Body of pancreas (tissue), 4 donors: Measurements from ENCODE around the gene GNG11.

Experiments used
- POLR2A ChIP-seq, 3 donors: fragments of 450-650 bp; IDR thresholded peaks; one replicate each; pipeline ENCODE4 v1.6.1; 2016; ENCODE audit warnings: antibody characterized with exemption in 3 of 3, mild to moderate bottlenecking in 2 of 3
- TF ChIP-seq, protein P1 (sequence below), 7 experiments: fragments of 450-650 bp in 4 of 7; fragments of 200-600 bp in 3 of 7; sonication (generic) in 3 of 7; IDR thresholded peaks; one replicate each; pipeline ENCODE4 v1.5.1; 2016 to 2019; ENCODE audit warnings: antibody characterized with exemption in 7 of 7

DNA sequence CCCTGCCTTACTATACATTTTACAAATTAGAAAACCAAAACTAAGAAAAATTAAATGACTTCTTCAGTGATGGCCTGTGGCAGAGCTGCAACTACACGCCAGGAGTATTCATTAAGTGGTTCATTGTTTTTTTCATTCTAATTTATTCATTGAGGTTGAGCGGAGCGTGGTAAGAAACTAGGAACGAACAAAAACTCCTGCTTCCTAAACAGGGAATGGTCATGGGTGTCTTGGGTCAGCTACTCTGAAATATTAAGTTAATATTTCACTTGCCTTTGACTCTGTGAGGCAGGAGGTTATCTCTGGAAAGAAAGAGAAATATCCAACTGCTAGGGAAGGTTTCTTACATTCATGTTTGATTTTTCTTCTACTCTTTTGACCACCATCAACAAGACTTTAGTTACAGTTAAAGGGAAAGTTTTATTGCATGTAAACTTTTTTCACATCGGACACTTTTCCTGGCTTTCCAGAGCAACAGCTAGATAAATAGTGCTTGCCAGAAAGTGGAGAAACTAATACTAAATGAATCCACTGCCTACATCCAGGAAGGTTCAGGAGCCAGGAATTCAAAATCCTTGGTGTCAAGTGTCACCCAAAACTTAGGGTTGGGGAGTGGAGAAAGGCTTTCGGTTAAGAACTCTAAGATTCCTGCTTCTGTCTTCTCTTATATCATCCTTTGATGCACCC lies 896 bp upstream of the GNG11 start:
- TF ChIP-seq, protein P1, sequence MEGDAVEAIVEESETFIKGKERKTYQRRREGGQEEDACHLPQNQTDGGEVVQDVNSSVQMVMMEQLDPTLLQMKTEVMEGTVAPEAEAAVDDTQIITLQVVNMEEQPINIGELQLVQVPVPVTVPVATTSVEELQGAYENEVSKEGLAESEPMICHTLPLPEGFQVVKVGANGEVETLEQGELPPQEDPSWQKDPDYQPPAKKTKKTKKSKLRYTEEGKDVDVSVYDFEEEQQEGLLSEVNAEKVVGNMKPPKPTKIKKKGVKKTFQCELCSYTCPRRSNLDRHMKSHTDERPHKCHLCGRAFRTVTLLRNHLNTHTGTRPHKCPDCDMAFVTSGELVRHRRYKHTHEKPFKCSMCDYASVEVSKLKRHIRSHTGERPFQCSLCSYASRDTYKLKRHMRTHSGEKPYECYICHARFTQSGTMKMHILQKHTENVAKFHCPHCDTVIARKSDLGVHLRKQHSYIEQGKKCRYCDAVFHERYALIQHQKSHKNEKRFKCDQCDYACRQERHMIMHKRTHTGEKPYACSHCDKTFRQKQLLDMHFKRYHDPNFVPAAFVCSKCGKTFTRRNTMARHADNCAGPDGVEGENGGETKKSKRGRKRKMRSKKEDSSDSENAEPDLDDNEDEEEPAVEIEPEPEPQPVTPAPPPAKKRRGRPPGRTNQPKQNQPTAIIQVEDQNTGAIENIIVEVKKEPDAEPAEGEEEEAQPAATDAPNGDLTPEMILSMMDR (IDR thresholded peaks at IDR 0.05): no peak
- no peak for TF ChIP-seq POLR2A (IDR thresholded peaks at IDR 0.05)
